ENCODE measurements around the gene G0S2. TPM values are rescaled to one million over a fixed set of nuclear protein-coding genes. Genes with fewer than 3 reads are reported as not detected.

Gene G0S2
- total and polyA plus RNA-seq, 2 experiments from 2014 or later: 3.2 to 8.2 TPM

DNA sequence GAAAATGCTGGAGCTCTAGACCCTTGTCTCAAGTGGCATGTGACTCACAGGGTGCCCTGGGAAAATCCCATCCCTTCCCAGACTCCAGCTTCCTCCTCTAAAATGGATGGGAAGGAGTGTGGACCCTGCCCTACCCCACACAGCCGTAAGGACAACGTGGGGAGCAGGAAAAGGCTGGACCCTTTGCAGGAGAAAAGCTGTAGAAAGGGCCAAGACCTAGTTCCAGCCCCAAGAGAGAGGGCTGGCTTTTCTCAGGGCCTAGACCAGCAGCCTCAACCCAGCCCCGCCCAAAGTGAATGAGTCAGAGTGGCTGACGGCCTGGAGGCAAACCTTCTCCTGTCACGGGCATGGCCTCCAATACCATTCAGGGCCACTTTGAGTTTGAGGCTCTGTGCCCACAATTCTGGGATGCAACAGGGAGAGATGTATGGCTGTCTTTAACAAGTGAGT is 24.0 kb upstream of the G0S2 start:
- Histone ChIP-seq H3K27me3 (ENCODE audit: insufficient read depth) (no peaks in the 10 kb centered on the region), H4K20me1 (replicated peaks; ENCODE audit: insufficient read depth) (no peaks in the 10 kb centered on the region), H3K4me3 (no peak overlapping the region), H3F3A (replicated peaks; ENCODE audit: low read depth) (no peaks in the 10 kb centered on the region), H3K4me1 (ENCODE audit: insufficient read depth) (peaks cover 7% of the 10 kb centered on the region), H3K27ac (ENCODE audit: low read depth) (no peak overlapping the region), H3K4me2 (no peak overlapping the region), H3K36me3 (ENCODE audit: insufficient read depth) (no peaks in the 10 kb centered on the region), H3K79me2 (replicated peaks; ENCODE audit: insufficient read depth) (no peaks in the 10 kb centered on the region), H3K9me2 (ENCODE audit: insufficient read depth) (no peaks in the 10 kb centered on the region), H2AFZ (no peak overlapping the region)
- no peak for ATAC-seq
- TF ChIP-seq, protein P1, sequence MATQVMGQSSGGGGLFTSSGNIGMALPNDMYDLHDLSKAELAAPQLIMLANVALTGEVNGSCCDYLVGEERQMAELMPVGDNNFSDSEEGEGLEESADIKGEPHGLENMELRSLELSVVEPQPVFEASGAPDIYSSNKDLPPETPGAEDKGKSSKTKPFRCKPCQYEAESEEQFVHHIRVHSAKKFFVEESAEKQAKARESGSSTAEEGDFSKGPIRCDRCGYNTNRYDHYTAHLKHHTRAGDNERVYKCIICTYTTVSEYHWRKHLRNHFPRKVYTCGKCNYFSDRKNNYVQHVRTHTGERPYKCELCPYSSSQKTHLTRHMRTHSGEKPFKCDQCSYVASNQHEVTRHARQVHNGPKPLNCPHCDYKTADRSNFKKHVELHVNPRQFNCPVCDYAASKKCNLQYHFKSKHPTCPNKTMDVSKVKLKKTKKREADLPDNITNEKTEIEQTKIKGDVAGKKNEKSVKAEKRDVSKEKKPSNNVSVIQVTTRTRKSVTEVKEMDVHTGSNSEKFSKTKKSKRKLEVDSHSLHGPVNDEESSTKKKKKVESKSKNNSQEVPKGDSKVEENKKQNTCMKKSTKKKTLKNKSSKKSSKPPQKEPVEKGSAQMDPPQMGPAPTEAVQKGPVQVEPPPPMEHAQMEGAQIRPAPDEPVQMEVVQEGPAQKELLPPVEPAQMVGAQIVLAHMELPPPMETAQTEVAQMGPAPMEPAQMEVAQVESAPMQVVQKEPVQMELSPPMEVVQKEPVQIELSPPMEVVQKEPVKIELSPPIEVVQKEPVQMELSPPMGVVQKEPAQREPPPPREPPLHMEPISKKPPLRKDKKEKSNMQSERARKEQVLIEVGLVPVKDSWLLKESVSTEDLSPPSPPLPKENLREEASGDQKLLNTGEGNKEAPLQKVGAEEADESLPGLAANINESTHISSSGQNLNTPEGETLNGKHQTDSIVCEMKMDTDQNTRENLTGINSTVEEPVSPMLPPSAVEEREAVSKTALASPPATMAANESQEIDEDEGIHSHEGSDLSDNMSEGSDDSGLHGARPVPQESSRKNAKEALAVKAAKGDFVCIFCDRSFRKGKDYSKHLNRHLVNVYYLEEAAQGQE (IDR thresholded peaks at IDR 0.05; ENCODE audit: unreplicated experiment): no peak
- TF ChIP-seq JUNB (IDR thresholded peaks at IDR 0.05; ENCODE audit: unreplicated experiment) (no peak), ZNF331 (CRISPR knock-in tag; IDR thresholded peaks at IDR 0.05; ENCODE audit: low read depth) (no peak), EZH2 (IDR thresholded peaks at IDR 0.05; ENCODE audit: low read depth, unreplicated experiment) (no peak), CREB1 (CRISPR knock-in tag; IDR thresholded peaks at IDR 0.05; ENCODE audit: low read depth) (no peak), ZNF114 (CRISPR knock-in tag; IDR thresholded peaks at IDR 0.05) (no peak), POLR2AphosphoS5 (IDR thresholded peaks at IDR 0.05; ENCODE audit: low read depth) (no peak), NANOG (IDR thresholded peaks at IDR 0.05; ENCODE audit: borderline replicate concordance) (no peak), STAT1 (IDR thresholded peaks at IDR 0.05; ENCODE audit: unreplicated experiment) (no peak), EZH2phosphoT487 (IDR thresholded peaks at IDR 0.05; ENCODE audit: unreplicated experiment) (no peak)
- TF ChIP-seq, protein P2, sequence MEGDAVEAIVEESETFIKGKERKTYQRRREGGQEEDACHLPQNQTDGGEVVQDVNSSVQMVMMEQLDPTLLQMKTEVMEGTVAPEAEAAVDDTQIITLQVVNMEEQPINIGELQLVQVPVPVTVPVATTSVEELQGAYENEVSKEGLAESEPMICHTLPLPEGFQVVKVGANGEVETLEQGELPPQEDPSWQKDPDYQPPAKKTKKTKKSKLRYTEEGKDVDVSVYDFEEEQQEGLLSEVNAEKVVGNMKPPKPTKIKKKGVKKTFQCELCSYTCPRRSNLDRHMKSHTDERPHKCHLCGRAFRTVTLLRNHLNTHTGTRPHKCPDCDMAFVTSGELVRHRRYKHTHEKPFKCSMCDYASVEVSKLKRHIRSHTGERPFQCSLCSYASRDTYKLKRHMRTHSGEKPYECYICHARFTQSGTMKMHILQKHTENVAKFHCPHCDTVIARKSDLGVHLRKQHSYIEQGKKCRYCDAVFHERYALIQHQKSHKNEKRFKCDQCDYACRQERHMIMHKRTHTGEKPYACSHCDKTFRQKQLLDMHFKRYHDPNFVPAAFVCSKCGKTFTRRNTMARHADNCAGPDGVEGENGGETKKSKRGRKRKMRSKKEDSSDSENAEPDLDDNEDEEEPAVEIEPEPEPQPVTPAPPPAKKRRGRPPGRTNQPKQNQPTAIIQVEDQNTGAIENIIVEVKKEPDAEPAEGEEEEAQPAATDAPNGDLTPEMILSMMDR (conservative IDR thresholded peaks at IDR 0.05; ENCODE audit: low read depth in 2 of 2): no peak
- TF ChIP-seq, protein P3, sequence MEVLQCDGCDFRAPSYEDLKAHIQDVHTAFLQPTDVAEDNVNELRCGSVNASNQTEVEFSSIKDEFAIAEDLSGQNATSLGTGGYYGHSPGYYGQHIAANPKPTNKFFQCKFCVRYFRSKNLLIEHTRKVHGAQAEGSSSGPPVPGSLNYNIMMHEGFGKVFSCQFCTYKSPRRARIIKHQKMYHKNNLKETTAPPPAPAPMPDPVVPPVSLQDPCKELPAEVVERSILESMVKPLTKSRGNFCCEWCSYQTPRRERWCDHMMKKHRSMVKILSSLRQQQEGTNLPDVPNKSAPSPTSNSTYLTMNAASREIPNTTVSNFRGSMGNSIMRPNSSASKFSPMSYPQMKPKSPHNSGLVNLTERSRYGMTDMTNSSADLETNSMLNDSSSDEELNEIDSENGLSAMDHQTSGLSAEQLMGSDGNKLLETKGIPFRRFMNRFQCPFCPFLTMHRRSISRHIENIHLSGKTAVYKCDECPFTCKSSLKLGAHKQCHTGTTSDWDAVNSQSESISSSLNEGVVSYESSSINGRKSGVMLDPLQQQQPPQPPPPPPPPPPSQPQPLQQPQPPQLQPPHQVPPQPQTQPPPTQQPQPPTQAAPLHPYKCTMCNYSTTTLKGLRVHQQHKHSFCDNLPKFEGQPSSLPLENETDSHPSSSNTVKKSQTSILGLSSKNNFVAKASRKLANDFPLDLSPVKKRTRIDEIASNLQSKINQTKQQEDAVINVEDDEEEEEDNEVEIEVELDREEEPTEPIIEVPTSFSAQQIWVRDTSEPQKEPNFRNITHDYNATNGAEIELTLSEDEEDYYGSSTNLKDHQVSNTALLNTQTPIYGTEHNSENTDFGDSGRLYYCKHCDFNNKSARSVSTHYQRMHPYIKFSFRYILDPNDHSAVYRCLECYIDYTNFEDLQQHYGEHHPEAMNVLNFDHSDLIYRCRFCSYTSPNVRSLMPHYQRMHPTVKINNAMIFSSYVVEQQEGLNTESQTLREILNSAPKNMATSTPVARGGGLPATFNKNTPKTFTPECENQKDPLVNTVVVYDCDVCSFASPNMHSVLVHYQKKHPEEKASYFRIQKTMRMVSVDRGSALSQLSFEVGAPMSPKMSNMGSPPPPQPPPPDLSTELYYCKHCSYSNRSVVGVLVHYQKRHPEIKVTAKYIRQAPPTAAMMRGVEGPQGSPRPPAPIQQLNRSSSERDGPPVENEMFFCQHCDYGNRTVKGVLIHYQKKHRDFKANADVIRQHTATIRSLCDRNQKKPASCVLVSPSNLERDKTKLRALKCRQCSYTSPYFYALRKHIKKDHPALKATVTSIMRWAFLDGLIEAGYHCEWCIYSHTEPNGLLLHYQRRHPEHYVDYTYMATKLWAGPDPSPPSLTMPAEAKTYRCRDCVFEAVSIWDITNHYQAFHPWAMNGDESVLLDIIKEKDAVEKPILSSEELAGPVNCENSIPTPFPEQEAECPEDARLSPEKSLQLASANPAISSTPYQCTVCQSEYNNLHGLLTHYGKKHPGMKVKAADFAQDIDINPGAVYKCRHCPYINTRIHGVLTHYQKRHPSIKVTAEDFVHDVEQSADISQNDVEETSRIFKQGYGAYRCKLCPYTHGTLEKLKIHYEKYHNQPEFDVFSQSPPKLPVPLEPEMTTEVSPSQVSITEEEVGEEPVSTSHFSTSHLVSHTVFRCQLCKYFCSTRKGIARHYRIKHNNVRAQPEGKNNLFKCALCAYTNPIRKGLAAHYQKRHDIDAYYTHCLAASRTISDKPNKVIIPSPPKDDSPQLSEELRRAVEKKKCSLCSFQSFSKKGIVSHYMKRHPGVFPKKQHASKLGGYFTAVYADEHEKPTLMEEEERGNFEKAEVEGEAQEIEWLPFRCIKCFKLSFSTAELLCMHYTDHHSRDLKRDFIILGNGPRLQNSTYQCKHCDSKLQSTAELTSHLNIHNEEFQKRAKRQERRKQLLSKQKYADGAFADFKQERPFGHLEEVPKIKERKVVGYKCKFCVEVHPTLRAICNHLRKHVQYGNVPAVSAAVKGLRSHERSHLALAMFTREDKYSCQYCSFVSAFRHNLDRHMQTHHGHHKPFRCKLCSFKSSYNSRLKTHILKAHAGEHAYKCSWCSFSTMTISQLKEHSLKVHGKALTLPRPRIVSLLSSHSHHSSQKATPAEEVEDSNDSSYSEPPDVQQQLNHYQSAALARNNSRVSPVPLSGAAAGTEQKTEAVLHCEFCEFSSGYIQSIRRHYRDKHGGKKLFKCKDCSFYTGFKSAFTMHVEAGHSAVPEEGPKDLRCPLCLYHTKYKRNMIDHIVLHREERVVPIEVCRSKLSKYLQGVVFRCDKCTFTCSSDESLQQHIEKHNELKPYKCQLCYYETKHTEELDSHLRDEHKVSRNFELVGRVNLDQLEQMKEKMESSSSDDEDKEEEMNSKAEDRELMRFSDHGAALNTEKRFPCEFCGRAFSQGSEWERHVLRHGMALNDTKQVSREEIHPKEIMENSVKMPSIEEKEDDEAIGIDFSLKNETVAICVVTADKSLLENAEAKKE (CRISPR knock-in tag; IDR thresholded peaks at IDR 0.05): no peak
- TF ChIP-seq, protein P4, sequence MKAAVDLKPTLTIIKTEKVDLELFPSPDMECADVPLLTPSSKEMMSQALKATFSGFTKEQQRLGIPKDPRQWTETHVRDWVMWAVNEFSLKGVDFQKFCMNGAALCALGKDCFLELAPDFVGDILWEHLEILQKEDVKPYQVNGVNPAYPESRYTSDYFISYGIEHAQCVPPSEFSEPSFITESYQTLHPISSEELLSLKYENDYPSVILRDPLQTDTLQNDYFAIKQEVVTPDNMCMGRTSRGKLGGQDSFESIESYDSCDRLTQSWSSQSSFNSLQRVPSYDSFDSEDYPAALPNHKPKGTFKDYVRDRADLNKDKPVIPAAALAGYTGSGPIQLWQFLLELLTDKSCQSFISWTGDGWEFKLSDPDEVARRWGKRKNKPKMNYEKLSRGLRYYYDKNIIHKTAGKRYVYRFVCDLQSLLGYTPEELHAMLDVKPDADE (IDR thresholded peaks at IDR 0.05): no peak
- Mint-ChIP-seq H3K9me3 (no peaks in the 10 kb centered on the region; the same call in 2 of the 3 replicates), H3K4me3 (no peak overlapping the region), H3K27ac (no peak overlapping the region), H3K36me3 (ENCODE audit: low read depth) (no peaks in the 10 kb centered on the region), H3K4me1 (peaks cover 23% of the 10 kb centered on the region), H3K27me3 (ENCODE audit: insufficient read depth, low read depth, poor library complexity) (peaks cover 12% of the 10 kb centered on the region)
- no peak for DNase-seq (ENCODE audit: low spot score)
